Neural progenitor cell (in vitro differentiated cells): Measurements from ENCODE around the gene PLEKHJ1. TPM values are rescaled to one million over a fixed set of nuclear protein-coding genes. Genes with fewer than 3 reads are reported as not detected.

Source experiments
- DNase-seq: peaks from one replicate; pipeline ENCODE4 v3.0.0-alpha.2; 2016; ENCODE audit warnings: low spot score
- H2AFZ ChIP-seq: fragments of 200-600 bp; sonication (generic); replicated peaks from 2 replicates; pipeline ENCODE4 v1.6.1; 2016; ENCODE audit warnings: antibody characterized with exemption
- H3F3A ChIP-seq: fragments of 200-600 bp; sonication (generic); 2 replicates; pipeline ENCODE4 v1.6.1; 2016; ENCODE audit warnings: antibody characterized with exemption, low read depth
- H3K27ac ChIP-seq: fragments of 200-600 bp; sonication (generic); 2 replicates; pipeline ENCODE4 v1.5.1; 2016; ENCODE audit warnings: mild to moderate bottlenecking
- H3K27me3 ChIP-seq: fragments of 200-600 bp; sonication (generic); 2 replicates; pipeline ENCODE4 v1.6.1; 2016; ENCODE audit warnings: mild to moderate bottlenecking, moderate library complexity
- H3K36me3 ChIP-seq: fragments of 200-600 bp; sonication (generic); 2 replicates; pipeline ENCODE4 v1.5.1; 2016
- H3K4me1 ChIP-seq: fragments of 200-600 bp; sonication (generic); 2 replicates; pipeline ENCODE4 v1.6.1; 2016; ENCODE audit warnings: mixed run types
- H3K4me2 ChIP-seq: fragments of 200-600 bp; sonication (generic); 2 replicates; pipeline ENCODE4 v1.6.1; 2016
- H3K4me3 ChIP-seq: fragments of 200-600 bp; sonication (generic); 2 replicates; pipeline ENCODE4 v1.5.1; 2016
- H3K79me2 ChIP-seq: fragments of 200-600 bp; sonication (generic); 2 replicates; pipeline ENCODE4 v1.6.1; 2016; ENCODE audit warnings: low read depth
- H3K9ac ChIP-seq: fragments of 200-600 bp; sonication (generic); 2 replicates; pipeline ENCODE4 v1.6.1; 2016
- H3K9me3 ChIP-seq: fragments of 200-600 bp; sonication (generic); 2 replicates; pipeline ENCODE4 v1.5.1; 2016; ENCODE audit warnings: low read depth
- H4K20me1 ChIP-seq: fragments of 200-600 bp; sonication (generic); 2 replicates; pipeline ENCODE4 v1.6.1; 2016; ENCODE audit warnings: low read depth
- H3K27ac Mint-ChIP-seq: 3 replicates; pipeline ENCODE4 v1.8.0; 2021; ENCODE audit warnings: mixed read lengths
- H3K27me3 Mint-ChIP-seq: 2 replicates; pipeline ENCODE4 v1.8.0; 2022; ENCODE audit warnings: low read depth, mild to moderate bottlenecking, inconsistent platforms, moderate library complexity, mixed read lengths; ENCODE audit not compliant: insufficient read depth
- H3K36me3 Mint-ChIP-seq: 3 replicates; pipeline ENCODE4 v1.8.0; 2021; ENCODE audit warnings: mixed read lengths
- H3K4me1 Mint-ChIP-seq: 3 replicates; pipeline ENCODE4 v1.8.0; 2021; ENCODE audit warnings: mixed read lengths
- H3K4me3 Mint-ChIP-seq: 3 replicates; pipeline ENCODE4 v1.8.0; 2021; ENCODE audit warnings: mild to moderate bottlenecking, moderate library complexity, mixed read lengths
- H3K9me3 Mint-ChIP-seq: 3 replicates; pipeline ENCODE4 v1.8.0; 2020; ENCODE audit warnings: mixed read lengths
- EZH2 ChIP-seq: fragments of 200-600 bp; sonication (generic); IDR thresholded peaks from 2 replicates; pipeline ENCODE4 v1.6.1; 2017; ENCODE audit warnings: antibody characterized with exemption, mild to moderate bottlenecking, moderate library complexity
- EZH2phosphoT487 ChIP-seq: fragments of 200-600 bp; sonication (generic); IDR thresholded peaks from 2 replicates; pipeline ENCODE4 v1.6.1; 2017; ENCODE audit warnings: antibody characterized with exemption
- total RNA-seq: library from RNA; depleted of rRNA; stranded (reverse); fragments of >200 nt; gene quantifications from 2 replicates; pipeline ENCODE4 v1.2.3, GENCODE V29; 2015; ENCODE audit warnings: low replicate concordance
- TF ChIP-seq, protein P1 (sequence below): fragments of 200-600 bp; sonication (generic); IDR thresholded peaks from 2 replicates; pipeline ENCODE4 v1.5.1; 2017; ENCODE audit warnings: antibody characterized with exemption, mild to moderate bottlenecking

The PLEKHJ1 gene
- total RNA-seq, 1 donor from 2014 or later: 77.6 TPM

DNA sequence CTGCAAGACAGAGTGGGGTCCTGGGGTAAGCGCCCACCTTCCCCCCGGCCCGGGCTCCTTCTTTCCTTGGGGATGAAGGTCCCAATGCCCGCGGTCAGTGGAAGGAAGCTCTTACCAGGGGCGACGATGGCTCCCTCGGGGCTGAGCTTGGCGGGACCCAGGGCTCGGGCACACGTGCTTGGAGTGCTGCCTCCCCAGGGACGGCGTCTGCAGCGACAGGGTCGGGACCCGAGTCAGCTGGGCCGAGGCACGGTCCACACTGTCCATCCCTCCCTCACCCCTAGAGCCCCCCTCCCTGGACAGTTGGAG, 16.6 kb upstream of the PLEKHJ1 start:
- no peak overlapping the region for H2AFZ ChIP-seq
- peak overlapping the region; percentile 58 for H3K4me3 ChIP-seq
- no peaks in the 10 kb centered on the region for H3K36me3 ChIP-seq
- no peaks in the 10 kb centered on the region for H3K36me3 Mint-ChIP-seq
- H3K4me2 ChIP-seq: peak overlapping the region; percentile 98
- peaks cover 25% of the 10 kb centered on the region for H3F3A ChIP-seq
- peak overlapping the region; percentile 12 for H3K9ac ChIP-seq
- peaks cover 4% of the 10 kb centered on the region for H3K4me1 Mint-ChIP-seq
- no peaks in the 10 kb centered on the region for H3K9me3 ChIP-seq
- H3K27me3 Mint-ChIP-seq: peaks cover 11% of the 10 kb centered on the region
- no peaks in the 10 kb centered on the region for H3K9me3 Mint-ChIP-seq
- no peak overlapping the region for H3K4me3 Mint-ChIP-seq
- peaks cover 20% of the 10 kb centered on the region for H3K27me3 ChIP-seq
- H3K27ac Mint-ChIP-seq: no peak overlapping the region
- peaks cover 7% of the 10 kb centered on the region for H4K20me1 ChIP-seq
- no peaks in the 10 kb centered on the region for H3K79me2 ChIP-seq
- DNase-seq: peak; percentile 16
- no peak overlapping the region for H3K27ac ChIP-seq
- H3K4me1 ChIP-seq: peaks cover 10% of the 10 kb centered on the region
- no peak for TF ChIP-seq EZH2phosphoT487
- TF ChIP-seq, protein P1, sequence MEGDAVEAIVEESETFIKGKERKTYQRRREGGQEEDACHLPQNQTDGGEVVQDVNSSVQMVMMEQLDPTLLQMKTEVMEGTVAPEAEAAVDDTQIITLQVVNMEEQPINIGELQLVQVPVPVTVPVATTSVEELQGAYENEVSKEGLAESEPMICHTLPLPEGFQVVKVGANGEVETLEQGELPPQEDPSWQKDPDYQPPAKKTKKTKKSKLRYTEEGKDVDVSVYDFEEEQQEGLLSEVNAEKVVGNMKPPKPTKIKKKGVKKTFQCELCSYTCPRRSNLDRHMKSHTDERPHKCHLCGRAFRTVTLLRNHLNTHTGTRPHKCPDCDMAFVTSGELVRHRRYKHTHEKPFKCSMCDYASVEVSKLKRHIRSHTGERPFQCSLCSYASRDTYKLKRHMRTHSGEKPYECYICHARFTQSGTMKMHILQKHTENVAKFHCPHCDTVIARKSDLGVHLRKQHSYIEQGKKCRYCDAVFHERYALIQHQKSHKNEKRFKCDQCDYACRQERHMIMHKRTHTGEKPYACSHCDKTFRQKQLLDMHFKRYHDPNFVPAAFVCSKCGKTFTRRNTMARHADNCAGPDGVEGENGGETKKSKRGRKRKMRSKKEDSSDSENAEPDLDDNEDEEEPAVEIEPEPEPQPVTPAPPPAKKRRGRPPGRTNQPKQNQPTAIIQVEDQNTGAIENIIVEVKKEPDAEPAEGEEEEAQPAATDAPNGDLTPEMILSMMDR: no peak
- no peak for TF ChIP-seq EZH2

DNA sequence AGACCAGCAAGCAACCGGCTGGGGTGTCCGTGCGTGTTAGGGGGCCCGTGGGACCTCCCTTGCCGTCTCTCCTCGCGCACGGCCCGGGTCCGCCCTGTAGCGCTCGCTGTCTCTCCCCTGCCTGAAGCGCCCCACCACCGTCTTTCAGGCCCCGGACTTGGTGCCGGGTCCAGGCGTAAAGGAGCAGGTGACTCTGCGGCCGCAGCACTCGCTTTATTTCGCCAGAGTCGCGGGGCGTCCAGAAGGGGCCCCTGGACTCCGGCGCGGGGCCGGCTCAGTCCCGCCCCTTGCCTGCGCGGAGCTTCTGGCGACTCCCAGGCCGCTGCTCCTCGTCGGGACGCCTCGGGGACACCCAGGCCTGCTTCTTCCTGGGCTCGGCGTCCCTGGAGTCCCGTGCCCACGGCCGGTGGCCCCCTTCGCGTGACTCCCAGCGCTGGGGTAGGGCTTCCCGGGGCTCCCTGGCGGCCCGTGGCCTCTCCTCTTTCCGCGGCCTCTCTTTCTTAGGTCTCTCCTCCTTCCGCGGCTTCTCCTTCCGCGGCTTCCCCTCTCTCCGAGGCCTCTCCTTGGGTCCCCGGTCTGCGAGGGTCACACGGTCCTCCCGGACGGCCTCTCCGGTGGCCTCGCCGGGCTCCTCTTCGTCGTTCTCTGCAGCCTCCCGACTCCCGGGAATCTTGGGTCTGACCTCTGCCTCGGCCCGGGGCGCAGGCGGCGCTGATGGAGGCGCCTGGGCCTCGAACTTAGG, 16.1 kb upstream of the PLEKHJ1 start:
- peaks cover 10% of the 10 kb centered on the region for H3K4me1 ChIP-seq
- Mint-ChIP-seq H3K4me1 (peaks cover 4% of the 10 kb centered on the region), H3K27me3 (peaks cover 11% of the 10 kb centered on the region), H3K9me3 (no peaks in the 10 kb centered on the region), H3K4me3 (no peak overlapping the region), H3K36me3 (no peaks in the 10 kb centered on the region), H3K27ac (no peak overlapping the region)
- H3F3A ChIP-seq: peaks cover 25% of the 10 kb centered on the region
- no peaks in the 10 kb centered on the region for H3K9me3 ChIP-seq
- peaks cover 20% of the 10 kb centered on the region for H3K27me3 ChIP-seq
- no peak overlapping the region for H3K4me2 ChIP-seq
- TF ChIP-seq, protein P1: no peak
- TF ChIP-seq EZH2 (no peak), EZH2phosphoT487 (no peak)
- no peak for DNase-seq
- no peak overlapping the region for H3K9ac ChIP-seq
- no peak overlapping the region for H3K4me3 ChIP-seq
- H3K79me2 ChIP-seq: no peaks in the 10 kb centered on the region
- no peaks in the 10 kb centered on the region for H3K36me3 ChIP-seq
- H4K20me1 ChIP-seq: peaks cover 12% of the 10 kb centered on the region
- no peak overlapping the region for H3K27ac ChIP-seq
- no peak overlapping the region for H2AFZ ChIP-seq

DNA sequence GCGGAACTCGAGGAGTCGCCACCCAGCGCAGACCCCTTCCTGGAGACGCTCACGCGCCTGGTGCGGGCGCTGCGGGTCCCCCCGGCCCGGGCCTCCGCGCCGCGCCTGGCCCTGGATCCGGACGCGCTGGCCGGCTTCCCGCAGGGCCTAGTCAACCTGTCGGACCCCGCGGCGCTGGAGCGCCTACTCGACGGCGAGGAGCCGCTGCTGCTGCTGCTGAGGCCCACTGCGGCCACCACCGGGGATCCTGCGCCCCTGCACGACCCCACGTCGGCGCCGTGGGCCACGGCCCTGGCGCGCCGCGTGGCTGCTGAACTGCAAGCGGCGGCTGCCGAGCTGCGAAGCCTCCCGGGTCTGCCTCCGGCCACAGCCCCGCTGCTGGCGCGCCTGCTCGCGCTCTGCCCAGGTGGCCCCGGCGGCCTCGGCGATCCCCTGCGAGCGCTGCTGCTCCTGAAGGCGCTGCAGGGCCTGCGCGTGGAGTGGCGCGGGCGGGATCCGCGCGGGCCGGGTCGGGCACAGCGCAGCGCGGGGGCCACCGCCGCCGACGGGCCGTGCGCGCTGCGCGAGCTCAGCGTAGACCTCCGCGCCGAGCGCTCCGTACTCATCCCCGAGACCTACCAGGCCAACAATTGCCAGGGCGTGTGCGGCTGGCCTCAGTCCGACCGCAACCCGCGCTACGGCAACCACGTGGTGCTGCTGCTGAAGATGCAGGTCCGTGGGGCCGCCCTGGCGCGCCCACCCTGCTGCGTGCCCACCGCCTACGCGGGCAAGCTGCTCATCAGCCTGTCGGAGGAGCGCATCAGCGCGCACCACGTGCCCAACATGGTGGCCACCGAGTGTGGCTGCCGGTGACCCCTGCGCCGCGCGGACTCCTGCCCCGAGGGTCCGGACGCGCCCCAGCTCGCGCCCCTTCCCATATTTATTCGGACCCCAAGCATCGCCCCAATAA, 15.3 kb upstream of the PLEKHJ1 start:
- DNase-seq: no peak
- H2AFZ ChIP-seq: no peak overlapping the region
- Mint-ChIP-seq H3K4me1 (peaks cover 4% of the 10 kb centered on the region), H3K27ac (no peak overlapping the region), H3K27me3 (peaks cover 11% of the 10 kb centered on the region), H3K36me3 (no peaks in the 10 kb centered on the region), H3K9me3 (no peaks in the 10 kb centered on the region), H3K4me3 (no peak overlapping the region)
- H3K9ac ChIP-seq: no peak overlapping the region
- H4K20me1 ChIP-seq: peaks cover 20% of the 10 kb centered on the region
- H3K27me3 ChIP-seq: peaks cover 20% of the 10 kb centered on the region
- H3F3A ChIP-seq: peaks cover 25% of the 10 kb centered on the region
- H3K4me1 ChIP-seq: peaks cover 10% of the 10 kb centered on the region
- no peak overlapping the region for H3K27ac ChIP-seq
- no peak overlapping the region for H3K4me2 ChIP-seq
- H3K9me3 ChIP-seq: no peaks in the 10 kb centered on the region
- H3K79me2 ChIP-seq: no peaks in the 10 kb centered on the region
- TF ChIP-seq EZH2 (no peak), EZH2phosphoT487 (no peak)
- TF ChIP-seq, protein P1: no peak
- no peak overlapping the region for H3K4me3 ChIP-seq
- H3K36me3 ChIP-seq: no peaks in the 10 kb centered on the region
